HG03066 (cell line): ENCODE results near the gene WNK1.

Source experiments
- ATAC-seq: cut with Tn5 transposase; IDR thresholded peaks from one replicate; pipeline ENCODE4 v1.9.1; 2021; ENCODE audit warnings: low read depth; ENCODE audit not compliant: unreplicated experiment

WNK1 gene

GRCh38 chr12:938810-939209 is 186.4 kb downstream of the WNK1 start:
- no peak for ATAC-seq

- no peak for ATAC-seq
These were observed 190.7 kb downstream of the WNK1 start for GRCh38 chr12:943051-943450.

- no peak for ATAC-seq
These were observed 191.8 kb downstream of the WNK1 start for GRCh38 chr12:944211-944610.

GRCh38 chr12:946212-946611 is 193.8 kb downstream of the WNK1 start:
- no peak for ATAC-seq

- no peak for ATAC-seq
These were observed 194.3 kb downstream of the WNK1 start for GRCh38 chr12:946631-947030.

DNA sequence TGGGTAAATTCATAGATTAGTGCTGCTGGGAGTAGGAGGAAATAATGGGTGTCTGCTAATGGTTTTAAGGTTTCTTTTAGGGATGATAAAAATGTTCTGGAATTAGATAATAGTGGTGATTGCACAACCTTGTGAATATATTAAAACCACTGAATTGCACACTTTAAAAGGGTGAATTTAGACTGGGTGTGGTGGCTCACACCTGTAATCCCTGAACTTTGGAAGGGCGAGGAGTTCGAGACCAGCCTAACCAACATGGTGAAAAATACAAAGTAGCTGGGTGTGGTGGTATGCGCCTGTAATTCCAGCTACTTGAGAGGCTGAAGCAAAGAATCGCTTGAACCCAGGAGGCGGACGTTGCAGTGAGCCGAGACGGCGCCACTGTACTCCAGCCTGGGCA is 195.9 kb downstream of the WNK1 start:
- no peak for ATAC-seq

GRCh38 chr12:949453-950191 is 197.2 kb downstream of the WNK1 start, which contains the start of gene RAD52:
Gene RAD52, minus strand, starts transcription at chr12:949694. Its CDS starts 16,636 bp downstream, at chr12:933058.
- ATAC-seq, result peak; percentile 71

GRCh38 chr12:951176-951575 is 198.8 kb downstream of the WNK1 start:
- no peak for ATAC-seq

DNA sequence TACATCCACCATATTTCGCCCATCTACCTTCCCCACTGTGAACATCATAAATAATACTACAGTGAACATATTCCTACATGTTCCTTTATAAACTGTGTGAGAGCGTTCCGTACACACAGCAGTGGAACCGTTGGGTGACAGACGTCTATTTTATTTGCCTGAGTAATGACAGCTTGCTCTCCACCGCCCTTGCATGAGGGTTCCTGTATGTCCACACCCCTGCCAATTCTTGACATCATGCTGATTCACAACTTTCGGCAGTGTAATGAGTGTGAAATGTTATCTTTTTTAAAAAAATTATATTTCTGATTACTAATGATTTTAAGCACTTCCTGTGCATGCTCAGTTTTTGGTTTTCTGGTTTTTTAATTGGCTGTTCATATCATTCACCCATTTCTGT is 201.4 kb downstream of the WNK1 start:
- no peak for ATAC-seq

DNA sequence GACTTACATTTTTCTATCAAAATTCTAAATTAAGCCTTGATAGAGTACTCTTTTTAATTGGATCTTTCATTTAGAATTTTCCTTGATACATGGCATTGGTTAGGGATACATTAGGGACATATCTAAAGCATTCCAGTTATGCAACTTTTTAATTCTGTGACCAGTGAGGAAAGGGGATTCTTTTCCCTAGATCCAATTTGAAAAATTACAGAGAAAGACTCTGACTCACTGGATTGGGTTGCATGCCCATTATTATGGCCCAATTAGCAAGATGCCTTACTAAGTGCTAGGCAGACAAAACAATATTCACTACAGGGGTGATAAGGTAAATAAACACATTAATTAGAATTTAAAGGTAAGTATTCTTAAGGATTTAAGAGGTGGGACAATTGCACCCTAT is 202.4 kb downstream of the WNK1 start:
- ATAC-seq, result no peak

- ATAC-seq, result no peak
These were observed 203.6 kb downstream of the WNK1 start for GRCh38 chr12:955939-956338.

GRCh38 chr12:958588-959123 is 206.3 kb downstream of the WNK1 start:
- ATAC-seq, result no peak
